ENCODE measurements around the gene CNMD. TPM values are rescaled to one million over a fixed set of nuclear protein-coding genes. Genes with fewer than 3 reads are reported as not detected.
"Not testable (repeated sequence)": the region's sequence is repeated elsewhere in the genome, so short reads cannot be mapped to it uniquely, and the experiment has no call there.

CNMD gene
- total and polyA plus RNA-seq, 2 of the 4 experiments (the other 2 are of a cell fraction): not detected

DNA sequence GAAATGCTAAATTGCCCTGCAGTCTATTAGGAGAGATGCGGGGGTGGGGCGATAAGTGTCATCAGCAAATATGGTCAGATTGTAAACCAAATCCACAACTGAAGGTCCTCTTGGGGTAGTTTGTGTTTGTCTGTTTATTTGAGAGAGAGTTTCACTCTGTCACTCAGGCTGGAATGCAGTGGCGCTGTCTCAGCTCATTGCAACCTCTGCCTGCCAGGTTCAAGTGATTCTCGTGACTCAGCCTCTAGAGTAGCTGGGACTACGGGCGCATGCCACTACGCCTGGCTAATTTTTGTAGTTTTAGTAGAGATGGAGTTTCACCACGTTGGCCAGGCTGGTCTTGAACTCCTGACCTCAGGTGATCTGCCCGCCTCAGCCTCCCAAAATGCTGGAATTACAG, 53.8 kb downstream of the CNMD start:
- DNase-seq; H4K5ac ChIP-seq (ENCODE audit: low read depth, low read length); H4K8ac ChIP-seq (ENCODE audit: low read depth in 2 of 2, low read length in 2 of 2); CTCF ChIA-PET; H3K4ac ChIP-seq (ENCODE audit: low read depth, low read length); H3K27me3 ChIP-seq (ENCODE audit: control insufficient read depth, insufficient read depth, low read length); H3K27ac ChIP-seq (ENCODE audit: insufficient read depth, low read length); H2BK120ac ChIP-seq (ENCODE audit: low read depth, low read length); ATAC-seq (ENCODE audit: low read depth); H2BK5ac ChIP-seq (ENCODE audit: low read depth, low read length, poor library complexity, severe bottlenecking); H3K79me1 ChIP-seq (ENCODE audit: low read depth in 1 of 2, low read length in 2 of 2); H3K4me2 ChIP-seq (ENCODE audit: low read depth, low read length); H4K91ac ChIP-seq (ENCODE audit: insufficient read depth, low read depth, low read length); POLR2A ChIA-PET (ENCODE audit: unreplicated experiment); H3K4me1 ChIP-seq (ENCODE audit: control insufficient read depth, insufficient read depth, low read length); H2AFZ ChIP-seq (replicated peaks; ENCODE audit: low read length, poor library complexity); BruUV-seq (replicated peaks); H3K14ac ChIP-seq (replicated peaks; ENCODE audit: low read depth, low read length); H3K9me1 ChIP-seq (ENCODE audit: insufficient read depth, low read length); H2BK20ac ChIP-seq (ENCODE audit: low read depth, low read length); H3K18ac ChIP-seq (ENCODE audit: low read depth, low read length); H3K9ac ChIP-seq (ENCODE audit: low read depth, low read length); intact Hi-C loops (cut with micrococcal nuclease); H2BK15ac ChIP-seq (ENCODE audit: low read depth, low read length); H3K23ac ChIP-seq (ENCODE audit: low read depth, low read length); H4K20me1 ChIP-seq (ENCODE audit: insufficient read depth, low read length); H3K9me3 ChIP-seq (ENCODE audit: control insufficient read depth, insufficient read depth, low read length); H2AK5ac ChIP-seq (ENCODE audit: low read depth, low read length); dilution Hi-C loops (cut with HindIII; ENCODE audit: low sequenced_read_pairs, unreplicated experiment); H3K56ac ChIP-seq (ENCODE audit: extremely low read depth, insufficient read depth, low read length); H2AK9ac ChIP-seq (replicated peaks; ENCODE audit: low read depth, low read length, poor library complexity); H3K4me3 ChIP-seq (ENCODE audit: insufficient read depth, low read depth, low read length); in situ Hi-C loops (cut with MboI; ENCODE audit: low sequenced_read_pairs): not testable (repeated sequence)
- WGBS, 2 experiments (ENCODE audit: extremely low coverage in 2 of 2, insufficient read length in 1 of 2): no CpG with 5 or more reads among the region's 9 CpGs
- H3K36me3 ChIP-seq (ENCODE audit: control insufficient read depth, insufficient read depth, low read length): peaks cover 25% of the 10 kb centered on the region
